Measurements from ENCODE around the gene ADSL. TPM values are rescaled to one million over a fixed set of nuclear protein-coding genes. Genes with fewer than 3 reads are reported as not detected.
A peak's percentile ranks its signal among the peaks of the same experiment; 100 is the strongest.

The ADSL gene
- total and polyA plus RNA-seq, 2 donors (not counting 1 experiment from before 2014, with no cell fraction given), result 61.0 to 63.8 TPM

- intact Hi-C loops (cut with micrococcal nuclease), result no loop called here
- no peaks in the 10 kb centered on the region for H3K79me2 ChIP-seq (ENCODE audit: control insufficient read depth, insufficient read depth, low read length)
- H3K4me1 Mint-ChIP-seq, result peaks cover 43% of the 10 kb centered on the region
Observed at GRCh38 chr22:40335358-40335757, 10.9 kb upstream of the ADSL start.

More at GRCh38 chr22:40335358-40335757, 10.9 kb upstream of the ADSL start:
- Histone ChIP-seq H3K36me3 (replicated peaks in 1 of 2; ENCODE audit: control extremely low read depth in 1 of 2, control insufficient read depth in 1 of 2, extremely low read depth in 1 of 2, insufficient read depth in 2 of 2, low read length in 1 of 2) (peaks cover 5 to 17% of the 10 kb centered on the region in 2 experiments), H3K9ac (ENCODE audit: low read length) (no peak overlapping the region), H4K20me1 (ENCODE audit: control insufficient read depth, insufficient read depth, low read length, poor library complexity, severe bottlenecking) (no peaks in the 10 kb centered on the region), H3K4me3 (ENCODE audit: control extremely low read depth in 1 of 5, extremely low read depth in 1 of 5, insufficient read depth in 1 of 5, low read depth in 2 of 5, low read length in 4 of 5) (no peak overlapping the region), H3K27me3 (replicated peaks in 1 of 4; ENCODE audit: control extremely low read depth in 1 of 4, control insufficient read depth in 3 of 4, insufficient read depth in 4 of 4, low read length in 3 of 4) (no peaks in the 10 kb centered on the region), H3K4me2 (replicated peaks; ENCODE audit: low read depth, low read length, poor library complexity, severe bottlenecking) (no peak overlapping the region), H3K27ac (ENCODE audit: low read length in 2 of 2) (peak overlapping the region in 1 of 2 donors; percentile 51), H3K4me1 (ENCODE audit: control insufficient read depth in 2 of 2, insufficient read depth in 2 of 2, low read length in 2 of 2) (peaks cover 22 to 26% of the 10 kb centered on the region in 2 donors), H3K9me3 (ENCODE audit: control extremely low read depth in 1 of 3, control insufficient read depth in 2 of 3, insufficient read depth in 1 of 3, low read length in 2 of 3) (no peaks in the 10 kb centered on the region), H2AFZ (ENCODE audit: insufficient read depth, low read depth, low read length, poor library complexity, severe bottlenecking) (no peak overlapping the region)
- Mint-ChIP-seq H3K4me3 (no peak overlapping the region), H3K27me3 (no peaks in the 10 kb centered on the region), H3K9me3 (ENCODE audit: insufficient read depth) (no peaks in the 10 kb centered on the region), H3K27ac (no peak overlapping the region)
- TF ChIP-seq CTCF (IDR thresholded peaks at IDR 0.05) (no peak), EZH2 (IDR thresholded peaks at IDR 0.05; ENCODE audit: borderline replicate concordance, insufficient read depth, low read depth, low read length, poor library complexity, severe bottlenecking) (no peak)
- CTCF ChIA-PET, result interaction anchor here (0.6 kb wide), 3 partner anchors 15 to 208 kb away, joined by 3 to 5 read pairs (median 3); no protein-coding TSS in a partner anchor
- no peak for DNase-seq
- 60% methylated on average over 1 of the region's 2 CpGs for WGBS (ENCODE audit: insufficient coverage)
- POLR2A ChIA-PET, result interaction anchor here (0.6 kb wide), 2 partner anchors 431 to 651 kb away, joined by 4 to 5 read pairs; no protein-coding TSS in a partner anchor
- ATAC-seq (ENCODE audit: low read depth), result no peak

Data from B cell (primary cell).